ENCODE results near the gene HOXC10.

HOXC10 gene

GRCh38 chr12:53990311-53991076, 5.5 kb downstream of the HOXC10 start:
- no peak overlapping the region for H3K9ac ChIP-seq (ENCODE audit: low read depth, low read length)
- H3K4me3 ChIP-seq (ENCODE audit: low read depth, low read length): no peak overlapping the region

GRCh38 chr12:53991077-53991460, 6.1 kb downstream of the HOXC10 start:
- H3K9ac ChIP-seq (ENCODE audit: low read depth, low read length): no peak overlapping the region
- peaks cover 3% of the 10 kb centered on the region; the same call in 1 of the 2 replicates for H3K4me1 ChIP-seq (ENCODE audit: control insufficient read depth, insufficient read depth, low read length)
- no peak overlapping the region for H3K4me3 ChIP-seq (ENCODE audit: low read depth, low read length)
- no peaks in the 10 kb centered on the region for H3K36me3 ChIP-seq (ENCODE audit: control insufficient read depth, insufficient read depth, low read length)
- H3K9me3 ChIP-seq (ENCODE audit: control insufficient read depth, insufficient read depth, low read length): no peaks in the 10 kb centered on the region
- H3K27me3 ChIP-seq (ENCODE audit: control insufficient read depth, insufficient read depth, low read length): peaks cover 100% of the 10 kb centered on the region
- H3K27ac ChIP-seq (ENCODE audit: low read depth, low read length): no peak overlapping the region

More at GRCh38 chr12:53990311-53991076, 5.5 kb downstream of the HOXC10 start:
- H3K36me3 ChIP-seq (ENCODE audit: control insufficient read depth, insufficient read depth, low read length): no peaks in the 10 kb centered on the region
- peaks cover 100% of the 10 kb centered on the region for H3K27me3 ChIP-seq (ENCODE audit: control insufficient read depth, insufficient read depth, low read length)
- no peak overlapping the region for H3K27ac ChIP-seq (ENCODE audit: low read depth, low read length)
- H3K9me3 ChIP-seq (ENCODE audit: control insufficient read depth, insufficient read depth, low read length): no peaks in the 10 kb centered on the region
- peaks cover 3% of the 10 kb centered on the region; the same call in 1 of the 2 replicates for H3K4me1 ChIP-seq (ENCODE audit: control insufficient read depth, insufficient read depth, low read length)

- H3K27ac ChIP-seq (ENCODE audit: low read depth, low read length): no peak overlapping the region
- H3K4me1 ChIP-seq (ENCODE audit: control insufficient read depth, insufficient read depth, low read length): peaks cover 3% of the 10 kb centered on the region; the same call in 1 of the 2 replicates
- H3K9ac ChIP-seq (ENCODE audit: low read depth, low read length): no peak overlapping the region
- no peak overlapping the region for H3K4me3 ChIP-seq (ENCODE audit: low read depth, low read length)
- H3K27me3 ChIP-seq (ENCODE audit: control insufficient read depth, insufficient read depth, low read length): peaks cover 100% of the 10 kb centered on the region
- no peaks in the 10 kb centered on the region for H3K36me3 ChIP-seq (ENCODE audit: control insufficient read depth, insufficient read depth, low read length)
- no peaks in the 10 kb centered on the region for H3K9me3 ChIP-seq (ENCODE audit: control insufficient read depth, insufficient read depth, low read length)
Observed at GRCh38 chr12:53992377-53992889, 7.5 kb downstream of the HOXC10 start.

- H3K4me3 ChIP-seq (ENCODE audit: low read depth, low read length): no peak overlapping the region
Observed at GRCh38 chr12:53993162-53994008, 8.4 kb downstream of the HOXC10 start.

GRCh38 chr12:53994009-53994263, 9.0 kb downstream of the HOXC10 start:
- Histone ChIP-seq H3K9me3 (ENCODE audit: control insufficient read depth, insufficient read depth, low read length) (no peaks in the 10 kb centered on the region), H3K27me3 (ENCODE audit: control insufficient read depth, insufficient read depth, low read length) (peaks cover 100% of the 10 kb centered on the region), H3K36me3 (ENCODE audit: control insufficient read depth, insufficient read depth, low read length) (no peaks in the 10 kb centered on the region), H3K27ac (ENCODE audit: low read depth, low read length) (no peak overlapping the region), H3K4me1 (ENCODE audit: control insufficient read depth, insufficient read depth, low read length) (peaks cover 3% of the 10 kb centered on the region; the same call in 1 of the 2 replicates), H3K9ac (ENCODE audit: low read depth, low read length) (no peak overlapping the region), H3K4me3 (ENCODE audit: low read depth, low read length) (no peak overlapping the region)

More at GRCh38 chr12:53993162-53994008, 8.4 kb downstream of the HOXC10 start:
- H3K9ac ChIP-seq (ENCODE audit: low read depth, low read length): no peak overlapping the region
- H3K36me3 ChIP-seq (ENCODE audit: control insufficient read depth, insufficient read depth, low read length): no peaks in the 10 kb centered on the region
- no peak overlapping the region for H3K27ac ChIP-seq (ENCODE audit: low read depth, low read length)
- H3K9me3 ChIP-seq (ENCODE audit: control insufficient read depth, insufficient read depth, low read length): no peaks in the 10 kb centered on the region
- H3K27me3 ChIP-seq (ENCODE audit: control insufficient read depth, insufficient read depth, low read length): peaks cover 100% of the 10 kb centered on the region
- H3K4me1 ChIP-seq (ENCODE audit: control insufficient read depth, insufficient read depth, low read length): peaks cover 3% of the 10 kb centered on the region; the same call in 1 of the 2 replicates

GRCh38 chr12:53994264-53995001, 9.5 kb downstream of the HOXC10 start:
- no peak overlapping the region for H3K4me3 ChIP-seq (ENCODE audit: low read depth, low read length)
- peaks cover 100% of the 10 kb centered on the region for H3K27me3 ChIP-seq (ENCODE audit: control insufficient read depth, insufficient read depth, low read length)

GRCh38 chr12:53995002-53995377, 10.0 kb downstream of the HOXC10 start:
- Histone ChIP-seq H3K27ac (ENCODE audit: low read depth, low read length) (no peak overlapping the region), H3K9ac (ENCODE audit: low read depth, low read length) (no peak overlapping the region), H3K27me3 (ENCODE audit: control insufficient read depth, insufficient read depth, low read length) (peaks cover 100% of the 10 kb centered on the region), H3K36me3 (ENCODE audit: control insufficient read depth, insufficient read depth, low read length) (no peaks in the 10 kb centered on the region), H3K4me1 (ENCODE audit: control insufficient read depth, insufficient read depth, low read length) (peaks cover 7% of the 10 kb centered on the region; the same call in 1 of the 2 replicates), H3K4me3 (ENCODE audit: low read depth, low read length) (no peak overlapping the region), H3K9me3 (ENCODE audit: control insufficient read depth, insufficient read depth, low read length) (no peaks in the 10 kb centered on the region)

More at GRCh38 chr12:53994264-53995001, 9.5 kb downstream of the HOXC10 start:
- H3K9me3 ChIP-seq (ENCODE audit: control insufficient read depth, insufficient read depth, low read length): no peaks in the 10 kb centered on the region
- H3K9ac ChIP-seq (ENCODE audit: low read depth, low read length): no peak overlapping the region
- H3K36me3 ChIP-seq (ENCODE audit: control insufficient read depth, insufficient read depth, low read length): no peaks in the 10 kb centered on the region
- H3K27ac ChIP-seq (ENCODE audit: low read depth, low read length): no peak overlapping the region
- peaks cover 3% of the 10 kb centered on the region; the same call in 1 of the 2 replicates for H3K4me1 ChIP-seq (ENCODE audit: control insufficient read depth, insufficient read depth, low read length)

GRCh38 chr12:53995378-53996239, 10.7 kb downstream of the HOXC10 start:
- Histone ChIP-seq H3K27ac (ENCODE audit: low read depth, low read length) (no peak overlapping the region), H3K9me3 (ENCODE audit: control insufficient read depth, insufficient read depth, low read length) (no peaks in the 10 kb centered on the region), H3K4me3 (ENCODE audit: low read depth, low read length) (peak overlapping the region; percentile 17; the same call in 1 of the 2 replicates), H3K4me1 (ENCODE audit: control insufficient read depth, insufficient read depth, low read length) (peaks cover 10% of the 10 kb centered on the region; the same call in 1 of the 2 replicates), H3K9ac (ENCODE audit: low read depth, low read length) (no peak overlapping the region), H3K27me3 (ENCODE audit: control insufficient read depth, insufficient read depth, low read length) (peaks cover 100% of the 10 kb centered on the region), H3K36me3 (ENCODE audit: control insufficient read depth, insufficient read depth, low read length) (no peaks in the 10 kb centered on the region)

- Histone ChIP-seq H3K9ac (ENCODE audit: low read depth, low read length) (no peak overlapping the region), H3K36me3 (ENCODE audit: control insufficient read depth, insufficient read depth, low read length) (no peaks in the 10 kb centered on the region), H3K4me1 (ENCODE audit: control insufficient read depth, insufficient read depth, low read length) (peaks cover 10% of the 10 kb centered on the region; the same call in 1 of the 2 replicates), H3K9me3 (ENCODE audit: control insufficient read depth, insufficient read depth, low read length) (no peaks in the 10 kb centered on the region), H3K27ac (ENCODE audit: low read depth, low read length) (no peak overlapping the region), H3K27me3 (ENCODE audit: control insufficient read depth, insufficient read depth, low read length) (peaks cover 100% of the 10 kb centered on the region), H3K4me3 (ENCODE audit: low read depth, low read length) (0 out of 2 replicates have a peak overlapping the region, but pooled peaks have one; percentile 12)
Observed at GRCh38 chr12:53996240-53997203, 11.6 kb downstream of the HOXC10 start.
